Bronchial epithelial cell (primary cell): ENCODE measurements around the gene PTK7. TPM values are rescaled to one million over a fixed set of nuclear protein-coding genes. Genes with fewer than 3 reads are reported as not detected.
"Not testable (repeated sequence)": the region's sequence is repeated elsewhere in the genome, so short reads cannot be mapped to it uniquely, and the experiment has no call there.

Source experiments
- DNase-seq: peaks from one replicate; pipeline ENCODE4 v3.0.0-alpha.2; 2010; ENCODE audit warnings: low read depth
- FAIRE-seq: peaks from 2 replicates; lab custom pipeline; 2011; peaks lifted over from hg19 to GRCh38; lab: Jason Lieb, UNC
- H3K27me3 ChIP-seq: 2 replicates; pipeline ENCODE4 v1.5.1; 2011; ENCODE audit warnings: low read length; ENCODE audit not compliant: control insufficient read depth, insufficient read depth
- H3K36me3 ChIP-seq: 2 replicates; pipeline ENCODE4 v1.5.1; 2011; ENCODE audit warnings: low read length; ENCODE audit not compliant: control insufficient read depth, insufficient read depth
- H3K4me3 ChIP-seq: 2 replicates; pipeline ENCODE4 v1.5.1; 2011; ENCODE audit warnings: mild to moderate bottlenecking, low read depth, low read length, control low read depth
- CTCF ChIP-seq: IDR thresholded peaks from 2 replicates; pipeline ENCODE4 v1.5.1; 2011; ENCODE audit warnings: mild to moderate bottlenecking, moderate library complexity, low read length, control low read depth, inconsistent platforms; ENCODE audit not compliant: insufficient read depth, severe bottlenecking
- total RNA-seq: library from RNA; depleted of rRNA; stranded (reverse); fragments of >200 nt; gene quantifications from 2 replicates; pipeline ENCODE4 v1.2.1, GENCODE V29; 2014

Gene PTK7
- total RNA-seq, 1 donor from 2014 or later: 53.2 TPM

GRCh38 chr6:43130429-43130828 is 54.3 kb downstream of the PTK7 start:
- no peaks in the 10 kb centered on the region for H3K27me3 ChIP-seq
- TF ChIP-seq CTCF: no peak
- H3K4me3 ChIP-seq: no peak overlapping the region
- DNase-seq (no peak), FAIRE-seq (no peak)
- peaks cover 19% of the 10 kb centered on the region for H3K36me3 ChIP-seq

- H3K4me3 ChIP-seq, DNase-seq, H3K27me3 ChIP-seq, FAIRE-seq: not testable (repeated sequence)
- H3K36me3 ChIP-seq: peaks cover 20% of the 10 kb centered on the region
Observed at GRCh38 chr6:43131379-43131778, 55.3 kb downstream of the PTK7 start.

DNA sequence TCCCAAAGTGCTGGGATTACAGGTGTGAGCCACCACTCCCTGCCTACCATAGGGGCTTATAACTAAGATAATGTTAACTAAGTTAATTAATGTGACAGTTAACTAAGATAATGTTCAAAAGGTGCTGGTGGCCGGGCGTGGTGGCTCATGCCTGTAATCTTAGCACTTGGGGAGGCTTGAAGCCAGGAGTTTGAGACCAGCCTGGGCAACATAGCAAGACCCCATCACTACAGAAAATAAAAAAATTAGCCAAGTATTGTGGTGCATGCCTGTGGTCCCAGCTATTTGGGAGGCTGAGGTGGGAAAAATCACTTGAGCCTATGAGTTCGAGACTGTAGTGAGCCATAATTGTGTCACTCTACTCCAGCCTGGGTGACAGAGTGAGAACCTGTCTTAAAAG is 62.2 kb downstream of the PTK7 start:
- FAIRE-seq (no peak), DNase-seq (no peak)
- no peak overlapping the region for H3K4me3 ChIP-seq
- no peaks in the 10 kb centered on the region for H3K27me3 ChIP-seq
- peaks cover 10% of the 10 kb centered on the region for H3K36me3 ChIP-seq
- no peak for TF ChIP-seq CTCF

- FAIRE-seq, H3K27me3 ChIP-seq, H3K4me3 ChIP-seq, DNase-seq: not testable (repeated sequence)
- H3K36me3 ChIP-seq: peaks cover 15% of the 10 kb centered on the region
Observed at GRCh38 chr6:43139973-43140372, 63.9 kb downstream of the PTK7 start.

GRCh38 chr6:43141644-43142043 is 65.5 kb downstream of the PTK7 start:
- Histone ChIP-seq H3K36me3 (peaks cover 22% of the 10 kb centered on the region), H3K27me3 (no peaks in the 10 kb centered on the region), H3K4me3 (no peak overlapping the region)
- DNase-seq: no peak
- no peak for FAIRE-seq
- no peak for TF ChIP-seq CTCF

- Histone ChIP-seq H3K27me3 (no peaks in the 10 kb centered on the region), H3K36me3 (peaks cover 26% of the 10 kb centered on the region), H3K4me3 (no peak overlapping the region)
- no peak for TF ChIP-seq CTCF
- FAIRE-seq: no peak
- no peak for DNase-seq
Observed at GRCh38 chr6:43142101-43142500, 66.0 kb downstream of the PTK7 start.
